PC-9 (cell line): ENCODE results near the gene CCDC54. TPM values are rescaled to one million over a fixed set of nuclear protein-coding genes. Genes with fewer than 3 reads are reported as not detected.

Experiments used
- BruUV-seq: library from RNA; stranded (reverse); fragments of 400-500 nt; replicated peaks from 2 replicates; lab custom pipeline; 2021; lab: Mats Ljungman, UMichigan
- CTCF ChIA-PET: fragments of 300-600 bp; sonication (Branson Sonifier 250); formaldehyde crosslinking; loops from one replicate; lab custom pipeline; 2022; ENCODE audit warnings: antibody characterized with exemption; lab: Charles Lee
- POLR2A ChIA-PET: fragments of 300-600 bp; sonication (Branson Sonifier 250); formaldehyde crosslinking; loops from one replicate; lab custom pipeline; 2022; ENCODE audit warnings: antibody characterized with exemption; ENCODE audit not compliant: unreplicated experiment; lab: Charles Lee
- DNase-seq, 2 experiments: peaks; one replicate each; pipeline versions ENCODE4 v3.0.0 to v3.0.0-alpha.2; 2015 to 2022; ENCODE audit warnings: mixed read lengths in 1 of 2
- H2AFZ ChIP-seq: fragments of 200-600 bp; sonication (generic); 2 replicates; pipeline ENCODE4 v1.8.1; 2017; ENCODE audit warnings: antibody characterized with exemption
- H3F3A ChIP-seq: fragments of 200-600 bp; sonication (generic); 2 replicates; pipeline ENCODE4 v1.8.1; 2017; ENCODE audit warnings: antibody characterized with exemption, mild to moderate bottlenecking, low read depth; ENCODE audit not compliant: insufficient read depth
- H3K27ac ChIP-seq: fragments of 200-600 bp; sonication (generic); 2 replicates; pipeline ENCODE4 v1.6.1; 2016; ENCODE audit warnings: mixed run types
- H3K27me3 ChIP-seq: fragments of 200-600 bp; sonication (generic); 2 replicates; pipeline ENCODE4 v1.6.1; 2016; ENCODE audit warnings: low read depth, mixed run types; ENCODE audit not compliant: insufficient read depth
- H3K36me3 ChIP-seq: fragments of 200-600 bp; sonication (generic); 2 replicates; pipeline ENCODE4 v1.6.1; 2016; ENCODE audit warnings: low read depth, mixed run types
- H3K4me1 ChIP-seq: fragments of 200-600 bp; sonication (generic); replicated peaks from 2 replicates; pipeline ENCODE4 v1.6.1; 2016; ENCODE audit warnings: mixed run types; ENCODE audit not compliant: insufficient read depth
- H3K4me2 ChIP-seq: fragments of 200-600 bp; sonication (generic); 2 replicates; pipeline ENCODE4 v1.6.1; 2017; ENCODE audit warnings: mixed run types
- H3K4me3 ChIP-seq: fragments of 200-600 bp; sonication (generic); 2 replicates; pipeline ENCODE4 v1.6.1; 2016; ENCODE audit warnings: mixed run types
- H3K79me2 ChIP-seq: fragments of 200-600 bp; sonication (generic); 2 replicates; pipeline ENCODE4 v1.6.1; 2017; ENCODE audit warnings: low read depth, mixed run types
- H3K9me2 ChIP-seq: fragments of 200-600 bp; sonication (generic); 2 replicates; pipeline ENCODE4 v1.8.1; 2017; ENCODE audit warnings: mild to moderate bottlenecking; ENCODE audit not compliant: insufficient read depth
- H3K9me3 ChIP-seq: fragments of 200-600 bp; sonication (generic); 2 replicates; pipeline ENCODE4 v1.8.1; 2016; ENCODE audit warnings: low read depth; ENCODE audit not compliant: insufficient read depth
- H4K20me1 ChIP-seq: fragments of 200-600 bp; sonication (generic); 2 replicates; pipeline ENCODE4 v1.8.1; 2017; ENCODE audit not compliant: insufficient read depth
- EZH2 ChIP-seq: fragments of 200-600 bp; sonication (generic); IDR thresholded peaks from 2 replicates; pipeline ENCODE4 v1.8.0; 2017; ENCODE audit warnings: antibody characterized with exemption, low read depth
- intact Hi-C: fragments of 100-400 bp; cut with micrococcal nuclease; formaldehyde crosslinking; loops from one replicate; pipeline ENCODE4 v1.10.0; 2022; ENCODE audit not compliant: unreplicated experiment
- total RNA-seq: library from RNA; stranded (reverse); gene quantifications from 2 replicates; pipeline ENCODE4 v1.2.3, GENCODE V29; 2021
- TF ChIP-seq, protein P1 (sequence below): fragments of 200-600 bp; sonication (generic); conservative IDR thresholded peaks from 2 replicates; pipeline ENCODE4 v1.6.1; 2017; ENCODE audit warnings: mixed run types, antibody characterized with exemption, mild to moderate bottlenecking, moderate library complexity

Gene CCDC54
- total RNA-seq, 1 experiment from 2014 or later = not detected

DNA sequence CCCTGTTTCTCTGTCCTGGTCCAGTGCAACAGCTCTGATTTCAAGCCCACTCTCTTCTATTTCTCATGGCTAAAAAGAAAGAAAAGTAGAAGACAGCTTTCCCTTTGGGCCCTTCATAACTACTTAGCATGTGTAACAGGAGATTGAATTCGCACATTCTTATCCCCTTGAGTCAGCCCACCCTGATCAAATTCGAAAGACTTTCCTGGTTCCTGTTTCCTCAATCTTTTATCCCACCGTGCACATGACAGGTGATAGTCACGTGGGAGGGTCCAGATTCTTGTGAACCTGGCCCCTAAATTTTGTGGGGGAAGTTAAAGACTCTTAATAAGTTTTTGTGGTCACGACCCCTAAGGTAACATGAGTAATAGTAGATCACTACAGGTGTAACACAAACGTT lies 4.7 kb upstream of the CCDC54 start:
- H3K79me2 ChIP-seq = no peaks in the 10 kb centered on the region
- no peak overlapping the region for H3K4me2 ChIP-seq
- H3K27ac ChIP-seq = no peak overlapping the region
- TF ChIP-seq, protein P1, sequence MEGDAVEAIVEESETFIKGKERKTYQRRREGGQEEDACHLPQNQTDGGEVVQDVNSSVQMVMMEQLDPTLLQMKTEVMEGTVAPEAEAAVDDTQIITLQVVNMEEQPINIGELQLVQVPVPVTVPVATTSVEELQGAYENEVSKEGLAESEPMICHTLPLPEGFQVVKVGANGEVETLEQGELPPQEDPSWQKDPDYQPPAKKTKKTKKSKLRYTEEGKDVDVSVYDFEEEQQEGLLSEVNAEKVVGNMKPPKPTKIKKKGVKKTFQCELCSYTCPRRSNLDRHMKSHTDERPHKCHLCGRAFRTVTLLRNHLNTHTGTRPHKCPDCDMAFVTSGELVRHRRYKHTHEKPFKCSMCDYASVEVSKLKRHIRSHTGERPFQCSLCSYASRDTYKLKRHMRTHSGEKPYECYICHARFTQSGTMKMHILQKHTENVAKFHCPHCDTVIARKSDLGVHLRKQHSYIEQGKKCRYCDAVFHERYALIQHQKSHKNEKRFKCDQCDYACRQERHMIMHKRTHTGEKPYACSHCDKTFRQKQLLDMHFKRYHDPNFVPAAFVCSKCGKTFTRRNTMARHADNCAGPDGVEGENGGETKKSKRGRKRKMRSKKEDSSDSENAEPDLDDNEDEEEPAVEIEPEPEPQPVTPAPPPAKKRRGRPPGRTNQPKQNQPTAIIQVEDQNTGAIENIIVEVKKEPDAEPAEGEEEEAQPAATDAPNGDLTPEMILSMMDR = no peak
- TF ChIP-seq EZH2 = no peak
- DNase-seq = no peak
- peaks cover 17% of the 10 kb centered on the region for H3K4me1 ChIP-seq
- H3K9me2 ChIP-seq = no peaks in the 10 kb centered on the region; the same call in 1 of the 2 replicates
- no TSS peak for BruUV-seq
- H3K9me3 ChIP-seq = peaks cover 16% of the 10 kb centered on the region; the same call in 1 of the 2 replicates
- no peak overlapping the region for H3K4me3 ChIP-seq
- ChIA-PET POLR2A (no interaction called here), CTCF (no interaction called here)
- H2AFZ ChIP-seq = no peak overlapping the region
- intact Hi-C loops = no loop called here
- H4K20me1 ChIP-seq = no peaks in the 10 kb centered on the region
- H3F3A ChIP-seq = 0 out of 2 replicates have a peak, but pooled peaks cover 6% of the 10 kb centered on the region
- H3K27me3 ChIP-seq = no peaks in the 10 kb centered on the region
- no peaks in the 10 kb centered on the region for H3K36me3 ChIP-seq

DNA sequence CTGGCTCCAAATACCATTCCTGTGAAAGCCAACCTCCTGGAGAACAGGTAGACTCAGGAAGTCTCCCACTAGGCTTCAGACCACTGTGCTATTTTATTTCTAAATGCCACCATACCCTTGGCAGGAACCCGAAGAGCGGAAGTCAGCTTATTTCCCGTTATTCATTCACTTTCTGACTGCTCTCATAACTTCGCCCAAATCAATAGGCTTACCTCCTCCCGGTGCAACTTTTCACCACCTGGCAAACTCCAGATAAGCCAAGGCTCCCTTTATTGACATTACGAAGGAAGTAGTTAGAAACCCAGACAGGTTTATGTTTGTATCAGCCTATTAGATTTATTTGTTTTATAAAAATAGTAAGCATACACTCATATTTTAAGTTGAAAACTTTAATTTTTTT lies 3.3 kb upstream of the CCDC54 start:
- Histone ChIP-seq H3K4me1 (peaks cover 12% of the 10 kb centered on the region), H3K9me3 (peaks cover 2% of the 10 kb centered on the region), H3K27me3 (no peaks in the 10 kb centered on the region), H3K27ac (no peak overlapping the region), H2AFZ (peak overlapping the region; percentile 24; the same call in 1 of the 2 replicates), H3K9me2 (no peaks in the 10 kb centered on the region; the same call in 1 of the 2 replicates), H3K79me2 (no peaks in the 10 kb centered on the region), H3K4me2 (no peak overlapping the region), H4K20me1 (no peaks in the 10 kb centered on the region), H3F3A (0 out of 2 replicates have a peak, but pooled peaks cover 6% of the 10 kb centered on the region), H3K36me3 (no peaks in the 10 kb centered on the region), H3K4me3 (no peak overlapping the region)
- DNase-seq = no peak
- no TSS peak for BruUV-seq
- POLR2A ChIA-PET = no interaction called here
- CTCF ChIA-PET = no interaction called here
- intact Hi-C loops = no loop called here
- TF ChIP-seq EZH2 = no peak
- TF ChIP-seq, protein P1 = no peak

DNA sequence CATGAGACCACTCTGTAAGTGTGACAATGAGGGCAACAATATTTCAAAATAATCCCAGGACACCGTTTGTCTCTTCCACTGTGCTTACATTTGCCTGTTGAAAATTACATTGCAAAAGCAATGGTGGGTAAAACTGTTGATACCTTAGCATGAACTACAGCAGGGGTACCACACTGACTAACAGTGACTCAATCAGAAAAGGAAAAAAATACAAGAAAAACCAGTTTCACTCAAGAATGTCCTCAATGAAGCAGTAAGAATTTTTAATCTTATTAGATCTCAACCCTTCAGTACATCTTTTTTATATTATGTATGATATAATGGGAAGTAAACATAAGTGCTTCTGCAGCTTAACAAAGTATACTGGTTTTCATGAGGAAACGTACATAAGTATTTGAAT lies 1.6 kb upstream of the CCDC54 start:
- ChIA-PET CTCF (no interaction called here), POLR2A (no interaction called here)
- Histone ChIP-seq H3K9me2 (no peaks in the 10 kb centered on the region; the same call in 1 of the 2 replicates), H3K4me1 (peaks cover 12% of the 10 kb centered on the region), H3K4me3 (no peak overlapping the region), H4K20me1 (no peaks in the 10 kb centered on the region), H3K79me2 (no peaks in the 10 kb centered on the region), H2AFZ (no peak overlapping the region), H3F3A (0 out of 2 replicates have a peak, but pooled peaks cover 6% of the 10 kb centered on the region), H3K36me3 (no peaks in the 10 kb centered on the region), H3K4me2 (peak overlapping the region; percentile 3; the same call in 1 of the 2 replicates), H3K27ac (no peak overlapping the region), H3K27me3 (no peaks in the 10 kb centered on the region), H3K9me3 (no peaks in the 10 kb centered on the region; the same call in 1 of the 2 replicates)
- intact Hi-C loops = loop anchor here (2.0 kb wide), 1 partner anchor 17 kb away; no protein-coding TSS in a partner anchor
- BruUV-seq = no TSS peak
- no peak for TF ChIP-seq EZH2
- DNase-seq = peak in 1 of 2 experiments; percentile 65

DNA sequence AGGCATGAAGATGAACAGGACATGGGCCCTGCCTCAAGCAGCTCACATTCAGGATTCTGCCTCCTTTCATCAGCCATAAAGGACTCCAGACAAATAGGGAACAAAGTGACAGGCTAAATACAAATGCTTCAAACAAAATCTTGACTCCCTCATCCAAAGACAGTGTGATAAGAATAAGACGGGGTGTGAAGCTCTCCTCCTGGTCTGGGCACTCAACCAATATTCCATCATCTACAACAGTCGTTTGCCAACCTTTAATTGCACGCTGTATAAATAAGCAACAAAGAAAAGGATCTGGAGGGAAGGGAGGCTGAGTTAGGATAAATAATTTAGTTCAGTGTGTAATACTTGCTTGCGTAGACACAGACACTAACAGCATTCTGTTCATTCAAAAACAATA lies 5.4 kb downstream of the CCDC54 start:
- ChIA-PET CTCF (no interaction called here), POLR2A (no interaction called here)
- DNase-seq = no peak
- intact Hi-C loops = no loop called here
- Histone ChIP-seq H3F3A (no peaks in the 10 kb centered on the region), H3K4me3 (no peak overlapping the region), H3K9me2 (no peaks in the 10 kb centered on the region), H4K20me1 (no peaks in the 10 kb centered on the region), H3K27ac (no peak overlapping the region), H3K4me2 (no peak overlapping the region), H3K36me3 (no peaks in the 10 kb centered on the region), H3K9me3 (peaks cover 2% of the 10 kb centered on the region), H3K79me2 (no peaks in the 10 kb centered on the region), H3K4me1 (no peaks in the 10 kb centered on the region), H2AFZ (no peak overlapping the region), H3K27me3 (no peaks in the 10 kb centered on the region)
- no TSS peak for BruUV-seq
- no peak for TF ChIP-seq EZH2
- TF ChIP-seq, protein P1 = no peak
